CD4-positive, alpha-beta T cell treated with Interleukin-17A for 1 hour (primary cell): ENCODE measurements around the gene SASS6.

Source experiments
- DNase-seq: peaks from one replicate; pipeline ENCODE4 v3.0.0-alpha.2; 2020

SASS6 gene, protein sequence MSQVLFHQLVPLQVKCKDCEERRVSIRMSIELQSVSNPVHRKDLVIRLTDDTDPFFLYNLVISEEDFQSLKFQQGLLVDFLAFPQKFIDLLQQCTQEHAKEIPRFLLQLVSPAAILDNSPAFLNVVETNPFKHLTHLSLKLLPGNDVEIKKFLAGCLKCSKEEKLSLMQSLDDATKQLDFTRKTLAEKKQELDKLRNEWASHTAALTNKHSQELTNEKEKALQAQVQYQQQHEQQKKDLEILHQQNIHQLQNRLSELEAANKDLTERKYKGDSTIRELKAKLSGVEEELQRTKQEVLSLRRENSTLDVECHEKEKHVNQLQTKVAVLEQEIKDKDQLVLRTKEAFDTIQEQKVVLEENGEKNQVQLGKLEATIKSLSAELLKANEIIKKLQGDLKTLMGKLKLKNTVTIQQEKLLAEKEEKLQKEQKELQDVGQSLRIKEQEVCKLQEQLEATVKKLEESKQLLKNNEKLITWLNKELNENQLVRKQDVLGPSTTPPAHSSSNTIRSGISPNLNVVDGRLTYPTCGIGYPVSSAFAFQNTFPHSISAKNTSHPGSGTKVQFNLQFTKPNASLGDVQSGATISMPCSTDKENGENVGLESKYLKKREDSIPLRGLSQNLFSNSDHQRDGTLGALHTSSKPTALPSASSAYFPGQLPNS

DNA sequence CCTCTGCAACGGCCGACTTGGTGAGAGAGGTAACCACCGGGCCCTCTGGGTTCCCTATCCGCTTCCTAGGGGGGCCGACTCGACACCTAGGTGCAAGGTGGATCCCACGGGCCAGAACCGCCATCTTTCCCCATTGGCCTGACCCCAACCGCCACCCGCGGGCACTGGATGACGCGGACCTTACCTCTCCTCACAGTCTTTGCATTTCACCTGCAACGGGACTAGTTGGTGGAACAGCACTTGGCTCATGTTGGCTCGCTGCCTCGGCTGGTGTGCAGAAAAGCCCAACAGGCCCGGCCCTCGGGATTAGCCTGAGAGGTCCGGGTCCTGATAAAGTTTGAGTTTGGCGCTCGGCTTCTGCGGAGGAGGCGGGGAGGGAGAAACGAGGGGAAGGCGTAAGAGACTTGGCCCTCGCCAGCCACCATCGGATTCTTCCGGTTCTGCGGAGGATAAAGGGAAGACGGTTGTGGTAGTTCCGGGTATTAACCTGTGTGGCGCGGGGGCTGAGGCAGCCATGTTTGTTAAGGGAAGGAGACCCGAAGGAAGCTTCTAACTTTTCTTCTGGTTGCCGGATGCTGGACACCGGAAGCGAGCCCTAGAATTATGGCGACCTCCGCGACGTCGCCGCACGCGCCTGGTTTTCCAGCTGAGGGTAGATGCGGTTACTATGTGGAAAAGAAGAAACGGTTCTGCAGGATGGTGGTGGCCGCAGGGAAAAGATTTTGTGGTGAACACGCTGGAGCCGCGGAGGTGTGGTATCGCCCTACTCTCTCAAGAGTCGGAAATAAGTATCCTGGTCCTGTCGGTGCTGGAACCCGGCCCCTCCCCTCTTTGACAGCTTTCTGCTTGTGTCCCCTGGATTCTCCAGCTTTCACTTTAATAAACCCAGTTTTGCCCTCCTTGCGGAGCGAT is at the start of gene SASS6, which contains the start of gene TRMT13:
Gene SASS6 (minus strand): TSS at position 365 of the 912 bp plus-strand sequence. CDS start 116 bp downstream, at position 249.
Gene TRMT13 (plus strand): TSS at position 598 of the 912 bp plus-strand sequence. CDS start 6 bp downstream, at position 604.
- DNase-seq: peak; percentile 97

GRCh38 chr1:100178091-100178490 is 45.4 kb upstream of the SASS6 start, which contains the start of gene LRRC39:
Gene LRRC39, minus strand, starts transcription at chr1:100178256. Its CDS starts 9,740 bp downstream, at chr1:100168516.
- no peak for DNase-seq

- DNase-seq: no peak
Observed at GRCh38 chr1:100177295-100178041, 44.7 kb upstream of the SASS6 start.

DNA sequence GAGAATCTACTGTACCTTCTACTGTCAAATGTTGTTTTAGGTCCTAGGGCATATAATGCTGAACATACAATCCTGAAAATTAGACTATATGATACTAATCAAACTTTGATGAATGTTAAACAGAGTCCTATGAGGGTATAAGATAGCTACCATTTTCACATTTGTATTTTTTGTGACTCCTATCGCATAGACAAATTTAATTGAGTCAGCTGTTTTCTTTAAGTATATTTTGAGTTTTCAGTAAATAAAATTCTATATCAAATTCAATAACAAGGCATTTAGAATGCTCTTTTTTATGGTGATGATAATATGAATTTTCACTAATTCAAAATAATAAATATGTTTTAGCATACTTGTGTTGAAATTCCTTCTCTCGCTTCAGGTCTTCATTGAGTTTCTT is 35.3 kb upstream of the SASS6 start:
- DNase-seq: no peak

DNA sequence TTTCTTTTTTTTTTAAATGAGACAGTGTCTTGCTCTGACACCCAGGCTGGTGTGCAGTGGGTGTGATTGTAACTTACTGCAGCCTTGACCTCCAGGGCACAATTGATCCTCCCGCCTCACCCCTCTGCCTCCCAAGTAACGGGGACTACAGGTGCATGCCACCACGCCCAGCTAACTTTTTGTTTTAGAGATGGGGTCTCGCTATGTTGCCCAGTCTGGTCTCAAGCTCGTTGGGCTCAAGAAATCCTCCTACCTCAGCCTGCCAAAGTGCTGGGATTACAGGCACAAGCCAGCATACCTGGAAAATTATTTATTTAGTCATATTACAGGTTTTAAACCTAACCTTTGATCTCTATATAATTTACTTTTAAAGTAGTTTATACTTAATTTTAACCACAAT is 32.0 kb upstream of the SASS6 start:
- DNase-seq: no peak

GRCh38 chr1:100164216-100164615 is 31.5 kb upstream of the SASS6 start:
- no peak for DNase-seq

DNA sequence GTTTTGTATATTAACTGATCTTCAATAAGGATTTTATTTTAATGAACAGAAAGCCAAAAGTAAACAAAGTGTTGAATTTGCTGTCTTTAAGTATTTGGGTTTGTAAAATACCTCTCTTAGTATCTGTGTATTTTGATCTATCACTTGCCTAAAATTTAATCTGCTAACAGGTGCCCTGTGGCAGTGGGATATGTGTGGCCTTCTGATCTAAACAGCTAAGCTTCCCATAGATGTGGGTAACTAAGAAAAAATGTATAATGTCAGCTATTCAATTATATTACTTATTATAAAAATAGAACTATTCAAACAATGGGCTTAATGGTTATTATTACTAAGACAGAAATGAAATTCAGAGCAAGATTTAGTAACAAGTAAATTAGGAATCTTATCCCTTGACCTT is 30.2 kb upstream of the SASS6 start:
- no peak for DNase-seq

DNA sequence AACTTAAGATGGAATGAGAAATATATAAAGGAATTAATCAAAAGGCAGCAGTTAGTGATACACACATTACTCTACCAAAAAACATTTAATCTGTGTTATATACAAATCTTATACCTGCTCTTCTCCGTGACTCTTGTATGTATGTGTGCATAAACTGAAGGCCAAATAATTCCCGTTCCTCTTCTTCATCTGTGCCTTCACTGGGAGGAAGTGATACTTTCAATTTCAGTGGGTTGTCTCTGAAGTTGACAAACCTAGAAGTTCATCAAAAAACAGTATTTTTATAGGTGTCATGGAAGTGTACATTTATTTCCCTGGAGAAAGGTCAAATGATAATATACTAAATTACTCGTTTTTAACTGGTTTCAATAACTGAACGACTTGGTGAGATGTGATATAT is 19.5 kb upstream of the SASS6 start:
- DNase-seq: no peak

DNA sequence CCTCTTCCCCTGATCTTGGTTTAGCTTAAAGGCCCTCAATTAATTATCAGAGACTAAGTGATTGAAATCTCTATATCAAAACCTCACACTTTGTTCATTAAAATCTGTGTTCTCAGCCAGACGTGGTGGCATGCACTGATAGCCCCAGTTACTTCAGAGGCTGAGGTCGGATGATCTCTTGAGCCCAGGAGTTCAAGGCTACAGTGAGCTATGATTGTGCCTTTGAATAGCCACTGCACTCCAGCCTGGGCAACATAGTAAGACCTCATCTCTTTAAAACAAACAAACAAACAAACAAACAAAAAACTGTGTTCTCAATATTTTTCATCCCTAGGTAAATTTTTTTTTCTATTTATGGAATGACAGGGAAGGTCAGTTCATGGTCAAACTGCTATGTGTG is 18.9 kb upstream of the SASS6 start:
- no peak for DNase-seq

DNA sequence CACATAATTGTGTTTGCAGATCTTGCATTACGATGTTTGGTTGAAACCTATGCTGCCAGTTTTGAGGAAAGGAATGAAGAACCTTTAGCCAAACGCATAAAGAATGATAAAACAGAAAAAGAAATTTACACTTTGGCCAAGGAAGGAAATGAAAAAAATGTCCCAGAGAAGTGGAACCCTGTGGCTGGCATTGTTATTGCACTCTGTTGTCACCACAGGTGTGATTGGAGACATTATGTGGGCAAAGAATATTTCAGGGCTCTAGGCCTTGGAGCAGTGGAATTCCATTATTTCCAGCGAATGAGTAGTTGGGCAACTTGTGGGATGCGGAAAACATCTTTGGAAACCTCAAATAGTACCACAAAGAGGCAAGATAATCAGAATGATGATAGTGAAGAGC is 15.1 kb upstream of the SASS6 start:
- DNase-seq: no peak

GRCh38 chr1:100146958-100147357 is 14.2 kb upstream of the SASS6 start:
- no peak for DNase-seq

DNA sequence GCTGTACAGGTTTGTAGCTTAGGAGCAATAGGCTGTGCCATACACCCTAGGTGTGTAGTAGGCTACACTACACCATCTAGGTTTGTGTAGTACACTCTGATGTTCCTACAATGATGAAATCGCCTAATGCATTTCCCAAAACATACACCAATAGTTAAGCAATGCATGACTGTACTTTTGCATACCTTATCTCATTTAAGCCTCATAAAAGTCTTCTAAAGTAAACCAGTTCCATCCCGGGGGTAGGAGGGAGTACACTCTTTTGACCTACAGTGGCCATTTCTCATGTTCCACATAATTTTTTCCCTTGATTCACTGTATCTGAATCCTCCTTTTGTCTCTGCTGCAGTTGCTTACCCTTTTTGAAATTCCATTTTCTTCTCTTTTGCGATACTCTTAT is 12.4 kb upstream of the SASS6 start:
- no peak for DNase-seq

DNA sequence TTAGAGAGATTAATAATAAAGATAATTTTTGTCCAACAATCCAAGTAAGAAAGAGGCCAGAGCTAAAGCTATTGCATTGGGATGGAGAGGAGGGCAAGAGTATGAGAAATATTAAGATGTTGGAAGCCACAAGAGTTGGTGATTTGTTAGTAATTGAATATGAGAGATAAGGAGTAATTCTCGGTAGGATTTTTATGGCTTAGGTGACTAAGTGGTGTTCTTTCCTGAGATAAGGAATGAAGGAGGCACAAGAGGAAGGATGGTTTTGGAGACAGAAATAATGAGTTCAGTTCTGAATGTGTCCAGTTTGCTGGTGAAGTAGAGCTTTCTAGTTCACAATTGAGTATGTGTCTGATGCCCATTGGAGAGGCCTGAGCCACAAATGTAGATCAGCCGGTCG is 9.6 kb upstream of the SASS6 start:
- no peak for DNase-seq

DNA sequence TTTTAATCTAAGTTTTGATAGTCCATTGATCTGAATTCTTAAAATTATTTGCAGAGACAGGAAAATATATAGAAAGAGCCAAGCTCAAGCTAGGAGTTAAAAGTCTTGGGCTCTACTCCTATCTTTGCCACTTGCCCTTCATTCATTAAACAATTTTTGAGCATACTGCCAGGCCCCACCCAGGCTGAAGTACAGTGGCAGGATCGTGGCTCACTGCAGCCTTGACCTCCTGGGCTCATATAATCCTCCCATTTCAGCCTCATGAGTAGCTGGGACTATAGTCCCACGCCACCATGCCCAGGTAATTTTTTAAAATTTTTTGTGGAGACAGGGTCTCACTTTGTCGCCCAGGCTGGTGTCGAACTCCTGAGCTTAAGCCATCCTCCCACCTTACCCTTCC is 8.5 kb upstream of the SASS6 start:
- DNase-seq: no peak

GRCh38 chr1:100137602-100138001 is 4.9 kb upstream of the SASS6 start:
- DNase-seq: no peak

- no peak for DNase-seq
Observed at GRCh38 chr1:100134872-100135271, 2.1 kb upstream of the SASS6 start.

- DNase-seq: no peak
Observed at GRCh38 chr1:100131623-100132022, 1.1 kb downstream of the SASS6 start.

DNA sequence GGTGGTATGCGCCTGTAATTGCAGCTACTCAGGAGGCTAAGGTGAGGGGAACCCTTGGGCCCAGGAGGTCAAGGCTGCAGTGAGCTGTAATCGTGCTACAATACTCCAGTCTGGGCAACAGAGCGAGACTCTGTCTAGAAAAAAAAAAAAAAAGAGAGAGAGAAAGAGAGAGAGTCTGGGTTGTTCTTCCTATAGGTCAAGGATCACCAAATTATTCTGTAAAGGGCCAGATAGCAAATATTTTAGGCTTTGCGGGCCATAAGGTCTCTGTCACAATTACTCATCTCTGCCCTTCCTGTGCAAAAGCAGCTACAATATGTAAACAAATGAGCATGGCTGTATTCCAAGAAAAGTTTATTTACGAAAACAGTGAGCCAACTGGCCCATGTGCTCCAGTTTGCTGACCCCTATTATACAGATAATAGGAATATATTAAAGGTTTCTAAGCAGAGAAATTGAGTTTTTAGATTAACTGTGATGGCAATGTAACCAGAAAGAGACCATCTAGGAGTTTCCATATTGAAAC is 2.1 kb downstream of the SASS6 start:
- no peak for DNase-seq

GRCh38 chr1:100127226-100127625 is 5.5 kb downstream of the SASS6 start:
- DNase-seq: no peak

DNA sequence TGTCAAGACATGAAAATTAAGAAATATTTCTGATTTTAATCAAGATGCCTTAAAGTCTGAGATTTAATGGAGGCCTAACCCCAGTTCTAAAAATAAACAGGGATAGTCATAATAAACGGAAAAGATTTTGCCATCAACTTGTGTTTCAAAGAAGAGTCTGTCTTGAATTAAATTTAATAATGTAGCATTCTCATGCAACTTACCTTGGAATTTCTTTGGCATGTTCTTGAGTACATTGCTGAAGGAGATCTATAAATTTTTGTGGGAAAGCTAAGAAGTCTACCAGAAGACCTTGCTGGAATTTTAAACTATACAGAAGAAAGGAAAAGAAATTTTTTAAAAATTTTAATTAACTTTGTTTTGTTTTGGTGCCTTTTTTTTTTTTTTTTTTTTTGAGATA is 10.6 kb downstream of the SASS6 start:
- DNase-seq: no peak

GRCh38 chr1:100115524-100115923 is 17.2 kb downstream of the SASS6 start:
- DNase-seq: no peak

DNA sequence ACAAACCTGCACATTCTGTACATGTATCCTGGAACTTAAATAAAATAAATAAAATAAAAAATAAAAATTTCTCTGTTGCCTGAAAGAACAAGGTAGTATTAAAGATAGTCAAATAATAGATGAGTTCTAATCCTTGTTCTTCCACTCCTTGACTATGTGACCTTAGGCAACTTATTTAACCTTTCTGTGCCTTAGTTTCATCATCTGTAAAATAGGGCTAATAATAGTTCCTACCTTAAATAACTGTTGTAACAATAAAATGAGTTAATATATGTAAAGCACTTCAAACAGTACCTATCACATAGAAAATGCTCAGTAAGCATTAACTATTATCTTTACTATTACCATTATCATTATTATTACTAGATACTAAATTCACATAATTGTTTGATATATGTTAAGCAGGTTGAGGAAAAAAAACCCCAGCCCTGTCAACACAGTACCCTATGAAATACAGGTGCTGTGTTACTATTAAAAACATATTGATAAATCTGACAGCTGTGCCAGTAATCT is 23.1 kb downstream of the SASS6 start:
- DNase-seq: no peak
